GM10266 (cell line): ENCODE measurements around the gene PPHLN1.

Source experiments
- DNase-seq: peaks from one replicate; pipeline ENCODE4 v3.0.0; 2012; ENCODE audit errors: extremely low spot score
- TF ChIP-seq, protein P1 (sequence below): IDR thresholded peaks from 2 replicates; pipeline ENCODE4 v1.5.1; 2012; ENCODE audit warnings: mild to moderate bottlenecking, low read depth; ENCODE audit not compliant: control insufficient read depth, insufficient read depth; ENCODE audit errors: missing control alignments

Gene PPHLN1

GRCh38 chr12:42296503-42297109 lies 29.4 kb upstream of the PPHLN1 start:
- TF ChIP-seq, protein P1, sequence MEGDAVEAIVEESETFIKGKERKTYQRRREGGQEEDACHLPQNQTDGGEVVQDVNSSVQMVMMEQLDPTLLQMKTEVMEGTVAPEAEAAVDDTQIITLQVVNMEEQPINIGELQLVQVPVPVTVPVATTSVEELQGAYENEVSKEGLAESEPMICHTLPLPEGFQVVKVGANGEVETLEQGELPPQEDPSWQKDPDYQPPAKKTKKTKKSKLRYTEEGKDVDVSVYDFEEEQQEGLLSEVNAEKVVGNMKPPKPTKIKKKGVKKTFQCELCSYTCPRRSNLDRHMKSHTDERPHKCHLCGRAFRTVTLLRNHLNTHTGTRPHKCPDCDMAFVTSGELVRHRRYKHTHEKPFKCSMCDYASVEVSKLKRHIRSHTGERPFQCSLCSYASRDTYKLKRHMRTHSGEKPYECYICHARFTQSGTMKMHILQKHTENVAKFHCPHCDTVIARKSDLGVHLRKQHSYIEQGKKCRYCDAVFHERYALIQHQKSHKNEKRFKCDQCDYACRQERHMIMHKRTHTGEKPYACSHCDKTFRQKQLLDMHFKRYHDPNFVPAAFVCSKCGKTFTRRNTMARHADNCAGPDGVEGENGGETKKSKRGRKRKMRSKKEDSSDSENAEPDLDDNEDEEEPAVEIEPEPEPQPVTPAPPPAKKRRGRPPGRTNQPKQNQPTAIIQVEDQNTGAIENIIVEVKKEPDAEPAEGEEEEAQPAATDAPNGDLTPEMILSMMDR, result peak; percentile 30
- no peak for DNase-seq

GRCh38 chr12:42298887-42299286 lies 27.1 kb upstream of the PPHLN1 start:
- DNase-seq, result no peak
- TF ChIP-seq, protein P1, result no peak

DNA sequence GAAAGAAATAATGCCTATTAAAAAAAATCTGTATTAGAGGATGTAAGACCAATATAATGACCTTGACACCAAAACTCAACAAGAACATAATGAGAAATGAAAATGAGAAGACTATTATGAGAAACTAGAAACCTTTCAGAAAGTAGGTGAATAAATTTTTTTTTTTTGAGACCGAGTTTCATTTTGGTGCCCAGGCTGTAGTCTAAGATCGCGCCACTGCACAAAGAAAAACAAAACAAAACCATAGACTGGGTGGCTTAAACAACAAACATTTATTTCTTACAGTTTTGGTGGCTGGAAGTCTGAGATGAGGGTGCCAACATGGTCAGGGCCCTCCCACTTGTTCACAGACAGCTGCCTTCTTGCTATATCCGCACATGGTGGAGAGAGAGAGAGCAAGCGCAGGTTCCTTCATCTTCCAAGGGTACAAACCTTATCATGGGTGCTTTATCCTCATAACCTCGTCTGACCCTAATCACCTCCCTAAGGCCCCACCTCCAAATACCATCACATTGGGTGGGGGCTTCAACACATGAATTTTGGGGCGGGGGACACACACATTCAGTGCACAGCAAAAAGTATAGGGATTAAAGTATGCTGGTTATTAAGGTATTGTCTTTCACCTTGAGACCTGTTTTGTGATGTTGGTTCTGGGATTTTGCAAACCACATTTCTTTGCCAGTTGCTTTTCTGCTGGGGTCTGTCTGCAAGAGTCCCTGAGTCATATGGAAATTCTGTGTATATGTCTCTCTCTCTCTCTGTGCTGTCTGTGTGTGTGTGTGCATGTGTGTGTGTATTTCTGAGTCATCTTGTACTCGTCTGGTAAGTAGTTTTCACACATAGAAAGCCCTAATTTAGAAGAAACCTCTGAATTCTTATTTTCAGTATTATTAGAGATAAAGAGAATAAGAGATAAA lies 26.3 kb upstream of the PPHLN1 start:
- peak; percentile 45 for DNase-seq
- TF ChIP-seq, protein P1, result no peak

DNA sequence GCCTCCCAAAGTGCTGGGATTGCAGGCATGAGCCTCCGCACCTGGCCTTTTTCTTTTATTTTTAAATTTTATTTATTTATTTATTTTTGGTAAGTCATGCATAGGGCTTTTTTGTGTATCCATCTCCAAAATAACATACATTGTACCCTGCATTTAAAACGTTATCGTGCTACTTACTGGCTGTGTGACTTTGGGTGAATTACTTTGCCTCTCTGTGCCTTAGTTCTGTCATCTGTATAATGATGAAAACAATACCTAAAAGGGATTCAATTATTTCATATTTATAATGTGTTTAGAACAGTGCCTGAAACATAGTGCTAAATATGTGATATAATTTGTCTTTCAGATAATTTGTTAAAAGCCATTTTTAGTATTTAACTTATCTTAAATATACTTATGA lies 19.7 kb upstream of the PPHLN1 start:
- TF ChIP-seq, protein P1, result no peak
- DNase-seq, result no peak

DNA sequence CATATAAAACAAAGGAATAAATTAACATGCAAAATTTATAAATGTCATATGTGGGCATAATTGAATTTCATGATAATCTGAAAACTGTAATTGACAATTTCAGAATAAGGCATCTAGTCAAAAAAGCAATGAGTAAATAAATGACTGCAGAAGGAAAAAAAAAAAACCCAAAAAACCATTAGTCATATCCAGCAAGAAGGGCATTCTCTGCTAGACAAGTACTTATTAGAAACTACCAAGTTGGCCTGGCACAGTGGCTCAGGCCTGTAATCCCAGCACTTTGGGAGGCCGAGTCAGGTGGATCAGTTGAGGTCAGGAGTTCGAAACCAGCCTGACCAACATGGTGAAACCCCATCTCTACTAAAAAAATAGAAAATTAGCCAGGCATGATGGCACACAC lies 17.6 kb upstream of the PPHLN1 start:
- TF ChIP-seq, protein P1, result no peak
- DNase-seq, result no peak

GRCh38 chr12:42309996-42310395 lies 16.0 kb upstream of the PPHLN1 start:
- TF ChIP-seq, protein P1, result no peak
- no peak for DNase-seq

- no peak for DNase-seq
- TF ChIP-seq, protein P1, result no peak
Observed at GRCh38 chr12:42315108-42315507, 10.9 kb upstream of the PPHLN1 start.
